ENCODE results near the gene FNIP2.

Gene FNIP2

DNA sequence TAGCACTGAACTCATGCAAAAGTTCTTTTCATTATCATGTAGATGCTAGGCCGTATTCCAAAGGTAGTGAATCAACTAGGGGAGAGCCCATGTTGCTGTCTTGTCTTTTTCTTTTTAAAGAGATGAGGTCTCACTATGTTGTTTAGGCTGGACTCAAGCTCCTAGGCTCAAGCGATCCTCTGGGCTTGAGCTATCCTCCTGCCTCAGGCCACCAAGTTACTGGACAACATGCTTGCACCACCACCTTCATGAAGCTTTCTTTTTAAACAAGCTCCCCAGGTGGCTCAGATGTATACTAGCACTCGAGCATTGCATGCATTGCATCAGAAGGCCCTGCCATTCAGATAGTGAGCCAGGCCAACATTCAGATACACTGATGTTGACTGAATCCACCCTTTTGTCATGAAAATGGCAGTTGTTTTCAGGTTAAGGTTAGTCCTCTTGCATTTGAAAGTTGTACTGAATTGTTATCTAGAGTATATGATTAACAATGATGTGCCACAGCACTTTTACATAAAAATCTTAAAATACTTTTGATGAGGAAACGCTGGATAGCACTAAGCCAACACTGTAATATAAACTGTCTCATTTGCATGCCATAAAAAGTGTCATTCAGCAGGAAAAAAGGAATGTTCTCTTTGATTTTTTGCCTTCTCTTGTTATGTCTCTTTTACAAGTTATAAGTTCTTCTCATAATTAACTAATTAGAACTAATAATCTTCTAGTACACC, 76.7 kb downstream of the FNIP2 start:
- DNase-seq = no peak

- DNase-seq = no peak
These were observed 78.7 kb downstream of the FNIP2 start for GRCh38 chr4:158847535-158847934.

DNA sequence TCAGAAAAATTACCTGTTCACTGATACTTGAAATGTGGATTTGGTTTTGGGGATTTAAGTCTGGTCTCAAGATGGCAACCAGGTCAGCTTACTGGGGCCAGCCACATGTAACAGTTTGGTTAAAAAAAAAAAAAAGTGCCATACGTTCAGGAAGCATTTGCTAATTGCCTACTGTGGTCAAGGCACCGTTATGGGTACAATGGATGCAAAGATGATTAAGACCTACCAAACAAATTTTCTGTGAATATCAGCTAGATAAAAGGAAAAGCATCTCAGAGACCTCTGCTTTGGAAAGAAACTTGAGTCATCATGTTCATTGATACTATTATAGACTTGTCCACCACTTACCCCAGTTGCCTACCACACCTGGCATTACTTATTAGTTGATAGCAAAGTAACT, 80.9 kb downstream of the FNIP2 start:
- no peak for DNase-seq

GRCh38 chr4:158850371-158850770, 81.5 kb downstream of the FNIP2 start:
- DNase-seq = no peak

- DNase-seq = peak; percentile 43
These were observed 82.2 kb downstream of the FNIP2 start for GRCh38 chr4:158850800-158851644.

- DNase-seq = no peak
These were observed 85.4 kb downstream of the FNIP2 start for GRCh38 chr4:158854236-158854635.

DNA sequence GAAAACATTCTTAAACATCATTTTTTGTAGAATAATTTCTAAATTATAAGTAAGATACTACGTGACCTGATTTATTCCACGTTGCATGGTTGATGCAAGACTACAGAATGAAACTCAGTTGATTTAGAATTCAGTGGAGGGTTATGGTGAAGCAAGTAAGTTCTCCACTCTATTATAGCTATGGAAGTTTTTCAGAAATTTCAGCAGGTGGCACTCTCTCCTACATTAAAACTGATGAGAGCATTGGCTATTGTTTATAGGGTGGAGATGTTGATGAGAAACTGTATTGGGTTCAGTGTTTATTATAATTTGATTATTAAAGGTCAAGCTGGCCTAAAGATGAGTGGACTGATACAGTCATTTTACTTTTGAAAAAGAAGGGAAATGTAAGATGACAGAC, 88.0 kb downstream of the FNIP2 start:
- peak; percentile 48 for DNase-seq

DNA sequence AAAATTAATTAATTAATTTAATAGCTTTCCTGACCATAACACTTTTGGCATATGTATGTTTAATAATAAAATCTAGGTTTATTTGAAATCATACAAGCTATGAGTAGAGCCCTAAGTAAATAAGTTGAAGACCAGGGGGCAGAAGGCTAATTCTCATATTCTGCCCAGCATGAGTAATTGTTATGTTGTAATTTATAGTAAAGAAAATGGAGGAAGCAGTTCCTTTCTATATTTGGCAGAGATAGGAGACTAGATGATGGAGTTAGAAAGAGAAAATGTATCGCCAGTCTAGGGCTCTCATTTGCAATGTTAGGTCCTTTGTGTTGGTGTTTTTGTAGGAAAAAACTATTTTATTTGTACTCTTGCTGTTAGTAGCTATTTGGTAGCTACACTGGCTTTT, 89.1 kb downstream of the FNIP2 start:
- DNase-seq = no peak

DNA sequence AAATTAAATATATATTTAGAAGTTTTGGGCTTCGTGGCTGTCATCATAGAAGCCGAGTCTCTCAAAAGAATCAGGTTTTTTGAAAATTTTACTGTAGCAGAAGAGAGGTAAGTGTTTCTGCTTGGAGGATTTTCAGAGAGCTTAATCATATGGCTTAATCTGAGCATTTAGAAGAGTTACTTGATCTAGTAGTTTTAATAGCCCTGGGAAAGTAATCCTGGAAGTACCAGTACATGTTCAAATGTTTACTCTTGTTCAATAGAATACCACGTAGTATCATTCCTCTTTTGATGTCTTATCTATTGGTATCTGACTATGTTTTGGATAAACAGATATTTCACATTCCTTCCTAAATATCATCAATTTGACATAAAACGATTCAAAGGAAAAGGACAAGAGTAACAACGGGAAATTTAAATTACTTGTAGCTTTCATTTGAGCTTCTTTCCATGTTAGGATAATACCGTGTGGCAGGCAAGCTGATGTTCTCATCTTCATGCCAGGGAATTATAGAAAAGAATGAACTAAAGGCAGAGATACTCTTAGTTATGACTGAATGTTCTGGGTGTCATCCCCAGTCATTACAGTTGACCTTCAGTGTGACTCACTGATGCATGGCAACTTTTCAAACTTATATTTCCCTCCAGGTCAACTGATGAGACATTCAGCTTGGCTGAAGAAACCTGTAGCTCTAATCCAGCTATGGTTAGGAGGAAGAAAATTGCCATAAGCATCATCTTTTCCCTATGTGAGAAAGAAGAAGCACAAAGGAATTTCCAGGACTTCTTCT, 89.8 kb downstream of the FNIP2 start:
- no peak for DNase-seq

DNA sequence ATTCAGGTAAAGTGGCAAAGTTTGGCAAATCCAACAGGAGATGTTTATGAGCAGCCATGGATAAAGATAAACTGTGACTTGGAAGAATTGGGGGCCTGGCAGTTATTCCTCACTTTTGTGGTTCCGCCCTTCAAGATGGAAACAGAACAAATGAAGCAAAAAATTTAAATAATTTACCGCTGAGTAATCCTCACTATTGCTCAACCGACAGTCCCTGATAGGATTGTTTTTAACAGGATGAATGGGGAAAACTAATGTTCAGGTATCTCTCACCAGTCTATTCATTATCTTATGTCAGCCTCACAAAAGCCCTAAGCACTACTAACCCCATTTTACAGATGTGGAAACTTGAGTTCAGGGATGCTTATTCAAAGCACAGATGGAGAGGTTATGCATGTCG, 90.8 kb downstream of the FNIP2 start:
- DNase-seq = no peak

DNA sequence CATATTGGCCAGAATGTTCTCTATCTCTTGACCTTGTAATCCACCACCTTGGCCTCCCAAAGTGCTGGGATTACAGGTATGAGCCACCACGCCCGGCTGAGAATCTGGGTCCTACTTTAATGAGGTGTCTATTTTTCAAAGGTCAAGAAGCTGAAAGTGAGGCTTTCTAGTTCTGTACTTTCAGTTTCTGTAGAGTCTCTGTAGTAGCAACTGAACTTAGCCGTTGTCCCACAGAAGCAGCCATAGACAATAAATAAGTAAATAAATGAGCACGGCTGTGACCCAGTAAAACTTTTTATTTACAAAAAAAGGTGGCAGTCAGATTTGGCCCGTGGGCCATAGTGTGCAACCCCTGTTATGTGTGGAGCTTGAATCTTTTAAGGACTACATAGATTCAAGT, 92.0 kb downstream of the FNIP2 start:
- no peak for DNase-seq

DNA sequence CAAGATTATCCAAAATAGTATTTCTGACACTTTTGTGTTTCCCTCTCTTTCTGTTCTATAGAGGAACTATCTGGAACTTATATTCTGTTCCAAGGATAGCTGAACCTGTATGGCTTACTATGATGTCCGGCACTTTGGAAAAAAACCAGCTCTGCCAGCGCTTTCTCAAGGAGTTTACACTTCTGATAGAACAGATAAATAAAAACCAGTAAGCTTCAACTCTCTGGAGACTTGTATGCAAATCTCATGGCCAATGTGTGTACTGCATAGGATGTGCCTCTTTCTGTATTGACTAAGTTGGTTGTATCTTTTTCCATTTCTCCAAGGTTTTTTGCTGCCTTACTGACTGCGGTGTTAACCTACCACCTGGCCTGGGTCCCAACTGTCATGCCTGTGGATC, 92.5 kb downstream of the FNIP2 start:
- DNase-seq = no peak

DNA sequence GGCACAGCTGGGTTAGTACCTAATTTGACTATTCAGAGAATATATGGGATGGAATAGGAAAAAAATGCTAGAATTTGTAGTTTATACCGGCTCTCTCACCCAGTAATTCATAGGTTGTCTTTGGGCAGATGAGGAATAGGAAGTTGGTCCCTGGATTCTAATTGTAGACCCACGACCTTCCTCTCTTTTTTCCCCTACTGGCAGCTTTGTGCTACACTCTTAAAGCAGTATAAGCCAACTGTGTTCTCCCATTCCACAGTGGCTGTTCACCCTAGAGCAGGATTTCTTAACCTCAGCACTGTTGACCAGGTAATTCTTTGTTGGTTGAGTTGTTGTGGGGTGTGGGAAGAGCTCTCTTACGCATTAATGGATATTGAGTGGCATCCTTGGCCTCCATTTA, 92.9 kb downstream of the FNIP2 start:
- no peak for DNase-seq

DNA sequence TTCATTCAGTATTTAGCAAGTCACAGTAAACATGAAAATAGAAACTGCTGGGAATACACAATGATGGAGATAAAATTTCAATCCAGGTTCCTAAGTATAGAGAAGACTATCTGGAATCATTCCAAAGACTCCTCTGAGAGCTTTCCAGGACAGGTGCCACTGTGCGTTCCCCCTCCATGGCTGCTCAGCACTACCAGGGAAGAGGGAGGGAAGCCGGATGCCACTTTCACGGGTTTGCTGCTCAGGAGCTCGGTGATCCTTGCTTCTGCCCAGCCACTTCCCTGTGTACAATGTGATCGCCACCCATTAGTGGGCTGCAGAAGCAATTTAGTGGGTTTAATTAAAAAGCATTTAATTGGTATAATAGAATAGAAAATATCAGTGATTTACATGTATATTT, 94.5 kb downstream of the FNIP2 start:
- DNase-seq = no peak

DNA sequence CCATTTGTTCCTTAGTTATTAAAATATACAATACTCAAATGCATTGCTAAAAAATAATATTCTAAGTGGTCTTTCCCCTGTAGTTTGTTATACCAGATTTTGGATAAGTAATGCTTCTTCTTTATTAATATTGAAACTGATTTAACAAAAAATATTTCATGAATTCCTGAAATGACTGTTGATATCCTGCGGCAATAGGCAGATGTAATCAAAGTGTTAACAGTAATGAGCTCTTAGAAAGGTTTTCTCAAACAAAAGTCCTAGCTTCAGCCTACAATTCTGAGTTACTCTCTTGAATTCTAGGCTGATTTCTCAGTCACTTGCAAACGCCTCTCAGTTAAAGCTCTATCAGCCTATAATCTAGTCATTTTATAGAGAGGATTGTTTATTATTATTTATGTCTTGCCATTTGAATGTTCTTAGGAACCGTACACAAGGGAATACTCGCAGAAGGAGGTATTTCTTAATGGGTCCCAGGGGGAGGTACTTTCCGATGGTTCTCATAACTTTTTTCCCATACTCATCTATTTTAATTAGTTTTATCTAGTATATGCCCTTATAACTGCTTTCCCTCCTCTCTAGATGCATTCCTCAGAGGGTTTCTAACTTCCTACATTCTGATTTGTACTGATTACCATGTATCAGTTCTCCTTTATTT, 96.8 kb downstream of the FNIP2 start:
- DNase-seq = no peak

DNA sequence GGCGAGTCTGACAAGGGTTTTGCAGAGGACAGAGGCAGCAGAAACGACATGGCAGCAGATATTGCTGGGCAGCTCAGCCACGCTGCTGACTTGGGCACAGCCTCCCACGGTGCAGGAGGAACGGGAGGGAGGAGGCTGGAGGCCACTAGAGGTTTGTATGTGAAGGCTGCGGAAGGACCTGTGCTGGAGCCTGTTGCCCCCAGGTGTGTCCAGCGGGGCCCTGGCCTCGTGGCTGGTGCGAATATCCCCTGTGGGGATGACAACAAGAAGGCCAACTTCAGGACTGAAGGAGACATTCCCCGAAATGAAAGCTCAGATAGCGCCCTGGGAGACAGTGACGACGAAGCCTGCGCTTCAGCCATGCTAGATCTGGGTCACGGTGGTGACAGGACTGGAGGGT, 100.2 kb downstream of the FNIP2 start:
- no peak for DNase-seq

DNA sequence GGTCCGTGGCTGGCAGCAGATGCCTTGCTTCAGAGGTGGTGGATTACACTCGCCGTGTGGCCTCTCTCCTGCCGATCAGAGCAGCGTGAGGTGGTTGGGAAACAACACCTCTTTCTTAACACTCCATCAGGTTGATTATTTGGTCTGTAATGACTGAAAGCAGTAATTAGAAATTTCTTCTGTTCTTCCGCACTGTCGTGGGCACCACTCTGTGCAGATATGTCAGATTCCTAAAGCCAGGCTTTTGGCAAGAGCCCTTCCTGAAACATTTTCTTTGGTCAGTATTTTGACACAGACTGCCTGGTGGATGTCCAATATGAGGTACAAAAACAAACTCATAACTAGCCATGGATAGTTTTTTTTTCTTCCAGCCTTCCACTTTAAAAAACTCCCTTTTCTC, 100.9 kb downstream of the FNIP2 start:
- no peak for DNase-seq

- DNase-seq = no peak
These were observed 101.4 kb downstream of the FNIP2 start for GRCh38 chr4:158870282-158870625.

GRCh38 chr4:158870626-158871334, 102.0 kb downstream of the FNIP2 start:
- no peak for DNase-seq

DNA sequence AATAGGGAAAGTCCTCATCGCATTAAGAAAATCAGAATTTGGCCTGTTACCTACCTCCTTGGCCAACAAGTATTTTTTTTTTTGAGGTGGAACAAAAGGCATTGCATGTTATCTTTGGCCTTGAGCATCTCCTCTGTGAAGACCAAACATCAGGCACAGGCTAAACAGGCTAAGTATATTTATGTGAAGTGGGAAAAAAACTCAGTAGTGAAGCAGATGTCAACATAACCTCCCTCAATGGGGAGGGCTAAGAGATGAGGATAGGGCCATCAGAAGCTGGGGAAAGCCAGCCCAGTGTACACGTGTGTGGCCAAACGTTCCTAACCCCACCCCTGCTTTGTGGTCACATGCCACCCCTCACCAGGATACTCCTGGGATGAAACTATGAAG, 102.5 kb downstream of the FNIP2 start:
- no peak for DNase-seq

DNA sequence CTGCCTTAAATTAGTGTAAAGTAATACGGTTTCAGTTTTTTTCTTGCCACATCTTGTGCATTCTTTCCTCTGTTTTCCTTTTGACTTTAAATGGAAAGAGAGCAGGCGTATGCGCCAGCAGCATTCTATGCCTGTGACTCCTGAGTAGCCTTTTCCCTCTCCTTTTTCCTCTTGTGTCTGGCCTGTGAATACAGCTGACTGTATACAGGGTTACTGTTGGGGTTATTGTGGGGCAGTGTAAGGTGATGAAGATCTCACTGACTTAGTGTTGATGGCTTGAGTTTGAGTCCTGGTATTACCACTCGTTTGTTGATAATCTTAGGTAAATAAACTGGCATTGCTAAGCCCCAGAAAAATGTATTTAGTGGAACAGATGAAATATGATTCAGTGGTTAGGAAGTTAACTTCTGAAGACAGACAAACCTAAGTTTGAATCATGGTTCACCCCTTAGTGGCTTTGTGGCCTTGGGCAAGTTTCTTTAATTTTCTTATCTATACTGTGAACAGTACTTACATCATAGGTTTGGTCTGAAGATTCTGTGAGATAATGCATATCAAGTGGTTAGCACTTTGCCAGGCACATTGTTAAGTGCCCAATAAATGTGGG, 105.1 kb downstream of the FNIP2 start:
- peak; percentile 11 for DNase-seq

GRCh38 chr4:158875026-158875425, 106.2 kb downstream of the FNIP2 start:
- DNase-seq = no peak
